Measurements from ENCODE around the gene SLC2A8.

DNA sequence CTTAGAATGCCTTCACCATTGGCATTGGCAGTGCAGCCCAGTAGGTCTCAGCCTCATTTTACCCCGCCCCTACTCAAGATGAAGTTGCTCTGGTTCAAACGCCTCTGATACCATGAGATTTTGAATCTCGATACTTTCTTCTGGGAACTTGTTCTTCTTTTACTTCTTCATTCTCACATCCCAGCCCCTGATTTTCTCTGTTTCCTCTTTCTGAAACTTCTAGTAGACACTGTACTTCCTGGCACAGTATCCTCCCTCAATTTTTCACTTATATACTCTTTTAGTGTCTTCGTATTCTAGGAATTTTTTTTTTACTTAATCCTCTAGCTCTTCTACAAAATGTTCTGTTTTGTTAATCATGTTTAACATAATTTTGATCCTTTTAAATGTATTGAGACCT lies 14.2 kb downstream of the SLC2A8 start:
- TF ChIP-seq, protein P1, sequence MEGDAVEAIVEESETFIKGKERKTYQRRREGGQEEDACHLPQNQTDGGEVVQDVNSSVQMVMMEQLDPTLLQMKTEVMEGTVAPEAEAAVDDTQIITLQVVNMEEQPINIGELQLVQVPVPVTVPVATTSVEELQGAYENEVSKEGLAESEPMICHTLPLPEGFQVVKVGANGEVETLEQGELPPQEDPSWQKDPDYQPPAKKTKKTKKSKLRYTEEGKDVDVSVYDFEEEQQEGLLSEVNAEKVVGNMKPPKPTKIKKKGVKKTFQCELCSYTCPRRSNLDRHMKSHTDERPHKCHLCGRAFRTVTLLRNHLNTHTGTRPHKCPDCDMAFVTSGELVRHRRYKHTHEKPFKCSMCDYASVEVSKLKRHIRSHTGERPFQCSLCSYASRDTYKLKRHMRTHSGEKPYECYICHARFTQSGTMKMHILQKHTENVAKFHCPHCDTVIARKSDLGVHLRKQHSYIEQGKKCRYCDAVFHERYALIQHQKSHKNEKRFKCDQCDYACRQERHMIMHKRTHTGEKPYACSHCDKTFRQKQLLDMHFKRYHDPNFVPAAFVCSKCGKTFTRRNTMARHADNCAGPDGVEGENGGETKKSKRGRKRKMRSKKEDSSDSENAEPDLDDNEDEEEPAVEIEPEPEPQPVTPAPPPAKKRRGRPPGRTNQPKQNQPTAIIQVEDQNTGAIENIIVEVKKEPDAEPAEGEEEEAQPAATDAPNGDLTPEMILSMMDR (IDR thresholded peaks at IDR 0.05): no peak
- TF ChIP-seq POLR2A (IDR thresholded peaks at IDR 0.05) (no peak), POLR2AphosphoS5 (IDR thresholded peaks at IDR 0.05) (no peak)

Measured in gastroesophageal sphincter (tissue), 3 donors.